Measurements from ENCODE around the gene UPK3A. TPM values are rescaled to one million over a fixed set of nuclear protein-coding genes. Genes with fewer than 3 reads are reported as not detected.

UPK3A gene
- total and polyA plus RNA-seq, 2 of the 13 experiments (the other 11 are each of a cell fraction or from before 2014, with no cell fraction given): 10.5 to 13.8 TPM

- ChIA-PET POLR2A (no interaction called here), CTCF (ENCODE audit: low intra/inter-chr PET ratio, low total read pairs) (no interaction called here)
- Histone ChIP-seq H4K20me1 (ENCODE audit: insufficient read depth, low read length) (no peaks in the 10 kb centered on the region), H3K9me3 (ENCODE audit: low read length) (no peaks in the 10 kb centered on the region), H3K4me2 (ENCODE audit: low read depth, low read length) (no peak overlapping the region), H3K36me3 (replicated peaks in 1 of 2; ENCODE audit: control insufficient read depth in 1 of 2, insufficient read depth in 2 of 2, low read length in 2 of 2) (no peaks in the 10 kb centered on the region; a peak in 1 of 5 replicates), H3K27ac (ENCODE audit: extremely low read length, insufficient read depth, low read length) (no peak overlapping the region), H3K79me2 (ENCODE audit: insufficient read depth, low read length) (peaks cover under 1% of the 10 kb centered on the region), H3K9ac (ENCODE audit: insufficient read depth, low read depth, low read length) (no peak overlapping the region), H3K27me3 (ENCODE audit: control insufficient read depth in 1 of 2, insufficient read depth in 2 of 2, low read length in 2 of 2) (no peaks in the 10 kb centered on the region), H3K4me3 (replicated peaks in 1 of 3; ENCODE audit: insufficient read depth in 1 of 3, low read depth in 2 of 3, low read length in 3 of 3) (no peak overlapping the region), H3K4me1 (ENCODE audit: insufficient read depth, low read length) (peaks cover 48% of the 10 kb centered on the region), H2AFZ (ENCODE audit: low read length) (no peak overlapping the region)
- ATAC-seq (no peak), FAIRE-seq (no peak), DNase-seq (ENCODE audit: low spot score) (no peak)
- TF ChIP-seq ZNF362 (CRISPR knock-in tag; IDR thresholded peaks at IDR 0.05; ENCODE audit: borderline replicate concordance) (no peak), ZZZ3 (CRISPR knock-in tag; IDR thresholded peaks at IDR 0.05; ENCODE audit: borderline replicate concordance) (no peak), ZNF329 (CRISPR knock-in tag; IDR thresholded peaks at IDR 0.05; ENCODE audit: low read depth) (no peak), GABPB1 (CRISPR knock-in tag; IDR thresholded peaks at IDR 0.05) (no peak), LRRFIP1 (CRISPR knock-in tag; conservative IDR thresholded peaks at IDR 0.05) (no peak), SOX6 (IDR thresholded peaks at IDR 0.05) (no peak), SOX6 (CRISPR knock-in tag; IDR thresholded peaks at IDR 0.05) (no peak), PREB (CRISPR knock-in tag; IDR thresholded peaks at IDR 0.05) (no peak), REPIN1 (CRISPR knock-in tag; IDR thresholded peaks at IDR 0.05; ENCODE audit: borderline replicate concordance, low read depth) (no peak), ZFP82 (CRISPR knock-in tag; IDR thresholded peaks at IDR 0.05; ENCODE audit: borderline replicate concordance) (no peak), ELK4 (CRISPR knock-in tag; IDR thresholded peaks at IDR 0.05; ENCODE audit: borderline replicate concordance) (no peak), AKAP8 (CRISPR knock-in tag; IDR thresholded peaks at IDR 0.05) (no peak), ZBTB7B (CRISPR knock-in tag; IDR thresholded peaks at IDR 0.05) (no peak), NFKBIZ (CRISPR knock-in tag; IDR thresholded peaks at IDR 0.05) (no peak), TBL1XR1 (IDR thresholded peaks at IDR 0.05; ENCODE audit: borderline replicate concordance, low read length, partially characterized antibody) (no peak)
- no TSS peak for BruUV-seq (replicated peaks)
- in situ Hi-C loops (cut with HindIII; ENCODE audit: extremely low pct_ligation_motif_present, low pct_unique_long_range_greater_than_20kb) (loop anchor here (5.0 kb wide), 1 partner anchor 33 kb away; no protein-coding TSS in a partner anchor), intact Hi-C loops (cut with micrococcal nuclease; ENCODE audit: unreplicated experiment) (no loop called here)
- WGBS (ENCODE audit: low lambda C conversion rate): 81% methylated on average over 6 of the region's 6 CpGs
Measured at GRCh38 chr22:45304971-45305370, 20.2 kb downstream of the UPK3A start.
